Activated T-cell treated with anti-CD3 and anti-CD28 coated beads, Interleukin-2, amount 50 U/mL, for 1 hour (primary cell): ENCODE measurements around the gene HBB.

Experiments used
- DNase-seq: peaks from one replicate; pipeline ENCODE4 v3.0.0-alpha.2; 2020

The HBB gene

GRCh38 chr11:5224538-5225479 lies 2.1 kb downstream of the HBB start:
- DNase-seq = no peak

GRCh38 chr11:5223686-5224085 lies 3.2 kb downstream of the HBB start:
- DNase-seq = no peak

DNA sequence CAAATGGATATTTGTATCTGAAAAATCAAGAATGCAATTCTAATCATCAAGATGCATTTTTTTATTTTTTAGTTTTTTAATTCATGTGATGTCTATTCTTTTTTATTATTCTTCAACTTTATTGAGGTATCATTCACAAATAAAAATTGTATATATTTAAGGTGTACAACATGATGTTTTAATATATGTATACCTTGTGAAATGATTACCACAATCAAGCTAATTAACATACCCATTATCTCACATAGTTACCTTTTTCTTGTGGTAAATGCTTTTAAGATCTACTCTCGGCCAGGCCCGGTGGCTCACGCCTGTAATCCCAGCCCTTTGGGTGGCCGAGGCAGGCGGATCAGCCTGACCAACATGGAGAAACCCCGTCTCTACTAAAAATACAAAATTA lies 3.7 kb downstream of the HBB start:
- no peak for DNase-seq

GRCh38 chr11:5210376-5210885 lies 16.4 kb downstream of the HBB start:
- no peak for DNase-seq

DNA sequence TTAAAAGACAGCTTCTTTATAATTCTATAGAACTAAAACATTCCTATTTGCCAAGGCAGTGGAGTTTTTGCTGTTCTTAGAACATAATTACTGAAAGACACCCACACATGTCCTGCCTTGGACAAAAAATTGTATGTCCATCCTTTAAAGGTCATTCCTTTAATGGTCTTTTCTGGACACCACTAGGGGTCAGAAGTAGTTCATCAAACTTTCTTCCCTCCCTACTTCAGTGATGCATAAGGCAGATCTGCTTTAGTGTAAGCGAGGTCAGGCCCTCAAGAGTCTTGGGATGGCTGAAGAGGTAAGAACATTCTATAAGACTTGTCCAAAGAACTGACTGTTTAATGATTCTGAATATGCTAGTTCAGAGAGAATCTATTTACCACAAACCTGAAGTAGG lies 22.1 kb downstream of the HBB start:
- DNase-seq = no peak

DNA sequence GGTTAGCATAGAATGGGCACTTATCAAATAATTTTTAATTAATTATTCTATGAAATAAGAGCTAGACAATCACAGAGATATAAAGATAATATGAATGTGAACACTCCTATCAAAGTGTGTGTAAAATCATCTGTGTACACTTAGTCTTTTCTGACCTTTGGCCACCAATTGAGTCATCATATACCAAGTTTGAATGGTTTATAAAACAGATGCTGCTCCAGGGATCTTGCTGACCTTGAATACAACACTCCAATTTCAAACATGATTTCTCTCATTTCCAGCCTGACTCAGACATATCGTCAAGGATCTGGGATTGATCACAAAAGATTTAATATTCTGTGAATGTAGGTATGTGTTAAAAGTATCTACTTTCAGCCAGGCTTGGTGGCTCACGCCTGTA lies 23.5 kb downstream of the HBB start:
- no peak for DNase-seq

- no peak for DNase-seq
These were observed 26.3 kb downstream of the HBB start, which contains the start of gene OR51V1 for GRCh38 chr11:5200582-5200981. Gene OR51V1, minus strand, starts transcription at chr11:5200682. Its CDS starts 0 bp downstream, at chr11:5200682.

DNA sequence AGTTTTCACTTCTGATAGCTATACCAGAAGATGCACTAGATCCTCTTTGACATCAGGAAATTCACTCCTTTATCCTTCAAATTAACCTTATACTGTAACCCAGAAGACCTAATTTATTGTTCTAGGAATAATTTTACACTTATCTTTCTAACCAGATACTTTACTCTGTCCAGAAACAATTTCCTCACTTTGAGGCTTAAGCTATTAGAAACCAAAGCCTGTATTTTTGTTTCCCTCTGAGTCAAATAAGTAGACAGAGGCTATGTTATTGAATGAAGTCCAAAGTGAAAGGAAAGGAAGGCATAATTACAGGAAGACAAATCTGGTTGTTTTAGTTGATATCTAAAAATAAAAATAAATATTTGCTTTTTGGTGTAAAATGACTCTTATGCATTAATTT lies 28.6 kb downstream of the HBB start:
- DNase-seq = no peak

DNA sequence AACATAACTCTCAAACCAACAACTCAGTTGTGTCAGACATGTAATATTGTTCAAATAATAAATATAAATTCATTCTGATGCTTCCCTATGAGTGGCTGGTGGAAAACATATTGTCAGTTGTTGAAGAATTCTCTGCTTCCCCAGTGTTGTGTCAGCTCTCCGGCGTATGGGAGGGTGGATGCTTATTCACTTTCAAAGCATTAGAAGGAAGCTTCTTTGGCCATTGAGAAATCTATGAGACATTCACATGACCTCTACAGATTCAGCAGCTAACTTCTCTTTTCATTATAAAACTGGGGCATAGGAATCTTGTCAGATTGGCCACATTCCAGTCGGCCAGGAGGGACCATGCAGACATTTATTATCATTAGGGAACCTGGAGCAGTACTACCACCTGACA lies 29.3 kb downstream of the HBB start:
- no peak for DNase-seq

GRCh38 chr11:5196731-5197130 lies 30.1 kb downstream of the HBB start:
- no peak for DNase-seq

DNA sequence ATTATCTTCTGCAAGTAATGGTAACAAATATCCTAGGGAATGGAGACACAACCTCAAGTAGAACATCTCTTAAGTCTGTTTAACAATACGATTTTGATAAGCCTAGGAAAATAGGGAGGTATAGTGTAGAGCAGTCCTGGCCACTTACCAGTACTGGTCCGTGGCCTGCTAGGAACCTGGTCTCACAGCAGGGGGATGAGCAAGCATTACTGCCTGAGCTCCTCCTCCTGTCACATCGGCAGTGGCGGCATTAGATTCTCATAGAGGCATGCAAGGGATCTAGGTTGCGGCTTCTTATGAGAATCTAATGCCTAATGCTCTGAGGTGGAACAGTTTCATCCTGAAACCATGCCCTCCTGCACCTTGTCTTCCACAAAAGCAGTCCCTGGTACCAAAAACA lies 30.8 kb downstream of the HBB start:
- DNase-seq = no peak

DNA sequence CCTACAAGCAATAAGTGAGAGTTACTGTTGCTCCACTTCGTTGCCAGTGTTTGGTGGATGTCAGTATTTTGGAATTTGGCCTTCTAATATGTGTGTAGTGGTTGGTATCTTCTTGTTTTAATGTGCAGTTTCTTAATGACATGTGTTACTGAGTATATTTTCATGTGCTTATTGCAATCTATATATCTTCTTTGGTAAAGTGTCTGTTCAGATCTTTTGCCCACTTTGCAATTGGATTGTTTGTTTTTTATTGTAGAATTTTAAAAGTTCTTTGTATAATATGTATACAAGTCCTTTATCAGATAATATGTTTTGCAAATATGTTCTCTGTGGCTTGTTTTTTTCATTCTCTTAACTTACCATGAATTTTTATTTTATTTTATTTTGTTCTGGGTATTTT lies 34.1 kb downstream of the HBB start:
- DNase-seq = no peak

DNA sequence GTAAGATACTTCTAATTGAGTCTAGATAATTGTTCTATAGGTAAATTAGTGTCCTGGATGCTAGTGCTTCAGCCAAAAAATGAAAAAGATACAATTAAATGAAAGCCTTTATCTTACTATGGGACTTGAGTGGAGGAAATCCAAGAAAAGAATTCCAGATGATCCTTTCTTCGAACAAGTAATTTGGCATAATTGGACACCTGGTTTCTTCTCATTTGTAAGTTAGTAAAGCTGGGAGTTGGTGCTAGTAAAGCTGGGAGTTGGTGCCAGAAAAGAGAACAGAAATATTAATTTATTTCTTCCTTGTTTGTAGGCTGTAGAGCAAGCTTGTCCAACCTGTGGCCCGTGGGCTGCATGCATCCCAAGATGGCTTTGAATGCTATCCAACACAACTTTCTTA lies 38.7 kb downstream of the HBB start:
- DNase-seq = no peak

DNA sequence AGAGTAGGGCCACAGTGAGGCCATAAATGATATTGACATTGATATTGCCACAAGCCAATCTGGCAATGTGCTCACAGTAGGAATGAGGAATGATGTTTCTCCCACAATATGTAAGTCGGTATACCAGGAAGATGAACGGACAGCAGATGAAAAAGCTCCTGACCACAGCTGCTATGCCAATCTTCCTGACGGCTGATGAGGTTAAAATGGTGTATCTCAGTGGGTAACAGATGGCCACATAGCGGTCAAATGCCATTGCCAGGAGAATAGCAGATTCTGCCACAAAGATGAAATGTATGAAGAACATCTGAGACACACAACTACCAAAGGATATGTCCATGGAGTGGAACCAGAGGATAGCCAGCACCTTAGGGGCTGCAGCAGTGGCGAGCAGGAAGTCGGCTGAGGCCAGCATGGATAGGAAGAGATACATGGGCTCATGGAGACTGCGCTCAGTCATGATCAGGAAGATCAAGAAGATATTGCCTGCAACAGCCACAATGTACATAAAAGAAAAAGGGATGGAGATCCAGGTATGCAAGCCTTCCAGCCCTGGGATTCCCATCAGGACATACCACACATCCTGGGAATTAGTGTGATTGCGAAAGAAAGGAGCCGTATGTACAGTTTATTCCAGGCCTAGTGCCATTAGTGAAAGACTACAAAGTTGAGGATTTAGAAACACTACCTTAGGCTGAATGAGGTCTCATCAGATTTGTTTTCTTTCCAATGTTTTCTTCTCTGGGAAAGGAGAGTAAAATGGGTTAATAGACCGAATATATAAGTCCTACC lies 48.6 kb downstream of the HBB start:
- no peak for DNase-seq
